GM12878 (cell line): ENCODE data around the gene CAMTA1. TPM values are rescaled to one million over a fixed set of nuclear protein-coding genes. Genes with fewer than 3 reads are reported as not detected.

ENCODE experiments used
- ATAC-seq: fragments of 200-7000 bp; cut with Tn5 transposase; 3 replicates; pipeline ENCODE4 v1.9.1; 2020; ENCODE audit warnings: mild to moderate bottlenecking, moderate library complexity
- BruUV-seq: library from RNA; stranded (reverse); fragments of 400-500 nt; replicated peaks from 2 replicates; lab custom pipeline; 2021; lab: Mats Ljungman, UMichigan
- CTCF ChIA-PET: fragments of 300-600 bp; sonication (Branson Sonifier 250); formaldehyde crosslinking; extraction: SDS; loops from one replicate; lab custom pipeline; 2021; ENCODE audit warnings: inconsistent platforms; lab: Yijun Ruan, JAX
- POLR2A ChIA-PET: fragments of 350-600 bp; formaldehyde crosslinking; extraction: SDS; loops from one replicate; lab custom pipeline; 2021; ENCODE audit warnings: inconsistent platforms; lab: Charles Lee
- RAD21 ChIA-PET: fragments of 300-600 bp; sonication (Branson Sonifier 250); formaldehyde crosslinking; loops from one replicate; lab custom pipeline; 2023; ENCODE audit warnings: antibody characterized with exemption; ENCODE audit not compliant: unreplicated experiment; lab: Charles Lee
- SMC1A ChIA-PET: fragments of 300-600 bp; sonication (Branson Sonifier 250); formaldehyde crosslinking; loops from one replicate; lab custom pipeline; 2023; ENCODE audit not compliant: unreplicated experiment, uncharacterized antibody; lab: Charles Lee
- DNase-seq: peaks from one replicate; pipeline ENCODE4 v3.0.0-alpha.2; 2011; ENCODE audit warnings: low read depth, low spot score
- FAIRE-seq: peaks from 3 replicates; lab custom pipeline; 2011; peaks lifted over from hg19 to GRCh38; lab: Jason Lieb, UNC
- H2AFZ ChIP-seq: 2 replicates; pipeline ENCODE4 v1.6.0; 2011; ENCODE audit warnings: low read depth, low read length, control low read depth; ENCODE audit not compliant: control insufficient read depth
- H3K27ac ChIP-seq: 2 replicates; pipeline ENCODE4 v1.5.1; 2011; ENCODE audit warnings: control low read depth; ENCODE audit not compliant: control insufficient read depth, insufficient read depth
- H3K27me3 ChIP-seq, 2 experiments: replicated peaks in 1 of 2; 2 replicates each; pipeline versions ENCODE4 v1.6.0 to v1.6.1; 2011; ENCODE audit warnings: low read length in 1 of 2; ENCODE audit not compliant: control insufficient read depth in 2 of 2, insufficient read depth in 2 of 2
- H3K36me3 ChIP-seq, 2 experiments: 2 replicates each; pipeline ENCODE4 v1.5.1; 2011; ENCODE audit warnings: low read length in 1 of 2; ENCODE audit not compliant: control insufficient read depth in 2 of 2, insufficient read depth in 2 of 2
- H3K4me1 ChIP-seq: 2 replicates; pipeline ENCODE4 v1.6.1; 2011; ENCODE audit warnings: mild to moderate bottlenecking, low read length, moderate library complexity, mixed read lengths; ENCODE audit not compliant: control insufficient read depth, insufficient read depth
- H3K4me2 ChIP-seq: 2 replicates; pipeline ENCODE4 v1.6.0; 2011; ENCODE audit warnings: control low read depth; ENCODE audit not compliant: control insufficient read depth, insufficient read depth
- H3K4me3 ChIP-seq: fragments of 200-600 bp; sonication (generic); 2 replicates; pipeline ENCODE4 v1.5.1; 2016
- H3K79me2 ChIP-seq: 2 replicates; pipeline ENCODE4 v1.6.0; 2011; ENCODE audit warnings: low read length; ENCODE audit not compliant: control insufficient read depth, insufficient read depth
- H3K9ac ChIP-seq: 2 replicates; pipeline ENCODE4 v1.8.0; 2011; ENCODE audit warnings: low read length, control low read depth, mixed read lengths; ENCODE audit not compliant: control insufficient read depth, insufficient read depth
- H3K9me3 ChIP-seq: replicated peaks from 3 replicates; pipeline ENCODE4 v1.5.1; 2011; ENCODE audit warnings: mild to moderate bottlenecking, low read length; ENCODE audit not compliant: control insufficient read depth, insufficient read depth
- H4K20me1 ChIP-seq: 2 replicates; pipeline ENCODE4 v1.6.0; 2011; ENCODE audit not compliant: control insufficient read depth, insufficient read depth
- BRCA1 ChIP-seq: IDR thresholded peaks from 2 replicates; pipeline ENCODE4 v1.6.1; 2011; ENCODE audit warnings: low read depth, low read length, improper control_type of control experiment
- IKZF1 ChIP-seq: fragments of 450-650 bp; conservative IDR thresholded peaks from 2 replicates; pipeline ENCODE4 v1.6.1; 2017; ENCODE audit warnings: antibody characterized with exemption, mild to moderate bottlenecking
- MTA3 ChIP-seq: IDR thresholded peaks from 2 replicates; pipeline ENCODE4 v1.6.1; 2012; ENCODE audit warnings: low read length, inconsistent platforms, borderline replicate concordance
- PML ChIP-seq: IDR thresholded peaks from 2 replicates; pipeline ENCODE4 v1.6.1; 2012; ENCODE audit warnings: low read length, inconsistent platforms
- POLR2AphosphoS2 ChIP-seq: IDR thresholded peaks from 2 replicates; pipeline ENCODE4 v1.6.1; 2011; ENCODE audit warnings: low read depth, mild to moderate bottlenecking, low read length, improper control_type of control experiment, moderate library complexity
- RUNX3 ChIP-seq: IDR thresholded peaks from 2 replicates; pipeline ENCODE4 v1.6.1; 2012; ENCODE audit warnings: low read length, inconsistent platforms
- SUPT20H ChIP-seq: IDR thresholded peaks from 2 replicates; pipeline ENCODE4 v1.6.1; 2011; ENCODE audit warnings: low read depth, mild to moderate bottlenecking, low read length, moderate library complexity, borderline replicate concordance; ENCODE audit not compliant: control insufficient read depth
- ZNF217 ChIP-seq: fragments of 450-650 bp; IDR thresholded peaks from 2 replicates; pipeline ENCODE4 v1.6.1; 2017; ENCODE audit warnings: antibody characterized with exemption, mild to moderate bottlenecking
- WGBS: methylation state at CpG from one replicate; pipeline ENCODE4 v1.1.6; 2016; ENCODE audit warnings: low lambda C conversion rate; ENCODE audit not compliant: insufficient replicate concordance, insufficient coverage; ENCODE audit errors: missing lambda C conversion rate; 5-methylcytosine and 5-hydroxymethylcytosine counted together
- in situ Hi-C: fragments of 300-500 bp; cut with MboI; formaldehyde crosslinking; loops from 9 replicates; pipeline ENCODE4 v1.14.3; 2018; ENCODE audit warnings: mixed read lengths
- intact Hi-C: fragments of 100-400 bp; cut with micrococcal nuclease; formaldehyde crosslinking; loops from one replicate; pipeline ENCODE4 v1.14.2; 2022; ENCODE audit not compliant: unreplicated experiment
- polyA plus RNA-seq, 11 experiments: library from polyadenylated mRNA; depleted of rRNA in 4 of 11; unstranded in 6 of 11; stranded (reverse) in 5 of 11; fragments of >200 nt; fragmentation: Nextera tagmentation in 4 of 11; fragmentation: Illumina TruSeq in 1 of 11; extraction: Ambion mirVana in 4 of 11; extraction: Trizol in 1 of 11; gene quantifications; 1 replicate in 1 of 11; 2 replicates in 10 of 11; pipeline versions ENCODE4 v1.2.1 to v1.2.3, GENCODE V29; 2011 to 2016; ENCODE audit warnings: inconsistent platforms in 2 of 11, missing spikeins in 2 of 11, low read depth in 1 of 11
- total RNA-seq, 4 experiments: library from RNA; depleted of rRNA in 3 of 4; stranded (reverse); fragments of >200 nt in 3 of 4; fragmentation: Illumina TruSeq in 1 of 4; extraction: Trizol in 1 of 4; gene quantifications; 2 replicates each; pipeline versions ENCODE4 v1.2.1 to v1.2.3, GENCODE V29; 2013 to 2021

Gene CAMTA1
- total and polyA plus RNA-seq, 10 of the 15 experiments (the other 5 are each of a cell fraction or from before 2014, with no cell fraction given) = 37.7 to 148 (median 76.4) TPM

DNA sequence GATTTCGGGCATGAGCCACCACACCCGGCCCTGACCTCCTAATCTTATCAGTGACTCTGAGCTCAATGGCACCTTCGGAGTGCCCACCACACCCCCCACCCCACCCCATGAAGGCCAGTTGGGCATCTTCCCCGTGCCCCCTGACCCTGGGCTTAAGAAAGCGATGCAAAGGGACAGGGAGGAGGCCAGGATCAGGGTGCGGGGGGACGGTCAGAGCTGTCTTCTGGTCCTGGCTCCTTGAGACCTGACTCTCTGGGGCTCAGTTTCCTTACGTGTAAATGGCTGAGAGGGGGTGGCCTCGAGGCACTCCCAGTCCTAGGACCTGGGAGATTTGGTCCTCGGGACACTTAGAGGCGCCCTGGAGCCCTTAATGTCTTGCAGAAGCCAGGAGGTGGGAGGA is 881.9 kb downstream of the CAMTA1 start:
- 44% methylated on average over 10 of the region's 11 CpGs for WGBS
- H3K4me3 ChIP-seq = no peak overlapping the region
- H4K20me1 ChIP-seq = no peaks in the 10 kb centered on the region
- no peaks in the 10 kb centered on the region for H3K4me1 ChIP-seq
- no peaks in the 10 kb centered on the region; a peak in 1 of 4 replicates for H3K27me3 ChIP-seq
- TF ChIP-seq IKZF1 (no peak), BRCA1 (no peak), POLR2AphosphoS2 (no peak), MTA3 (no peak), PML (no peak), RUNX3 (no peak), ZNF217 (no peak), SUPT20H (no peak)
- POLR2A ChIA-PET = no interaction called here
- no peaks in the 10 kb centered on the region for H3K36me3 ChIP-seq
- DNase-seq (no peak), FAIRE-seq (no peak), ATAC-seq (no peak; the same call in 2 of the 3 replicates)
- RAD21 ChIA-PET = interaction anchor here (2.0 to 5.2 kb wide), 2 partner anchors 9 to 86 kb away, joined by 4 to 45 read pairs; no protein-coding TSS in a partner anchor
- no peaks in the 10 kb centered on the region for H3K79me2 ChIP-seq
- in situ Hi-C loops = no loop called here
- H3K9ac ChIP-seq = no peak overlapping the region
- CTCF ChIA-PET = interaction anchor here (0.7 to 7.6 kb wide), 15 partner anchors 9 to 682 kb away, joined by 3 to 208 read pairs (median 5); no protein-coding TSS in a partner anchor
- SMC1A ChIA-PET = interaction anchor here (0.8 to 4.8 kb wide), 4 partner anchors 86 to 273 kb away, joined by 3 to 55 read pairs (median 7); no protein-coding TSS in a partner anchor
- no TSS peak for BruUV-seq
- no peak overlapping the region for H3K27ac ChIP-seq
- no peak overlapping the region for H3K4me2 ChIP-seq
- intact Hi-C loops = loop anchor here (1.0 to 10.0 kb wide), 3 partner anchors 86 to 678 kb away; no protein-coding TSS in a partner anchor
- no peak overlapping the region for H2AFZ ChIP-seq
- no peaks in the 10 kb centered on the region for H3K9me3 ChIP-seq
